H1 (cell line): ENCODE results near the gene ZNF284. TPM values are rescaled to one million over a fixed set of nuclear protein-coding genes. Genes with fewer than 3 reads are reported as not detected.
A peak's percentile ranks its signal among the peaks of the same experiment; 100 is the strongest.

ENCODE experiments used
- BCL11A ChIP-seq, 2 experiments: IDR thresholded peaks; one replicate each; pipeline ENCODE4 v1.6.1; 2011; ENCODE audit warnings: low read depth in 2 of 2, low read length in 2 of 2, mild to moderate bottlenecking in 2 of 2
- NRF1 ChIP-seq: IDR thresholded peaks from 2 replicates; pipeline ENCODE4 v1.6.1; 2011; ENCODE audit warnings: mild to moderate bottlenecking, low read depth, low read length, improper control_type of control experiment
- SIN3A ChIP-seq, 2 experiments: IDR thresholded peaks in 1 of 2; conservative IDR thresholded peaks in 1 of 2; 2 replicates each; pipeline ENCODE4 v1.6.1; 2011 to 2012; ENCODE audit warnings: low read length in 2 of 2, improper control_type of control experiment in 1 of 2, low read depth in 1 of 2, mild to moderate bottlenecking in 1 of 2
- YY1 ChIP-seq: IDR thresholded peaks from 2 replicates; pipeline ENCODE4 v1.6.1; 2011; ENCODE audit warnings: low read depth, mild to moderate bottlenecking, low read length
- polyA plus RNA-seq, 7 experiments: library from polyadenylated mRNA; depleted of rRNA in 3 of 7; stranded (reverse) in 5 of 7; unstranded in 2 of 7; fragments of >200 nt in 5 of 7; fragments of 200-250 nt in 2 of 7; gene quantifications; 1 replicate in 5 of 7; 2 replicates in 1 of 7; 4 replicates in 1 of 7; pipeline versions ENCODE4 v1.2.1 to v1.2.3, GENCODE V29; 2011 to 2013; ENCODE audit warnings: missing spikeins in 2 of 7, mixed read lengths in 2 of 7
- total RNA-seq: library from RNA; stranded (reverse); fragmentation: NEBNext Ultra II Directional; extraction: Animal tissue kit (Norgen Biotek cat#: 25700); gene quantifications from 2 replicates; pipeline ENCODE4 v1.2.1, GENCODE V29; 2021
- TF ChIP-seq, protein P1 (sequence below): fragments of 300-600 bp; sonication (generic); IDR thresholded peaks from 2 replicates; pipeline ENCODE4 v1.7.1; 2012; ENCODE audit warnings: low read length, moderate library complexity, mild to moderate bottlenecking, inconsistent platforms; ENCODE audit not compliant: insufficient replicate concordance
- TF ChIP-seq, protein P2 (sequence below): IDR thresholded peaks from 2 replicates; pipeline ENCODE4 v1.6.1; 2012; ENCODE audit warnings: inconsistent platforms

Gene ZNF284
- total and polyA plus RNA-seq, 2 of the 8 experiments (the other 6 are each of a cell fraction or from before 2014, with no cell fraction given), result 1.1 to 3.4 TPM

- TF ChIP-seq BCL11A (IDR thresholded peaks at IDR 0.05; ENCODE audit: low read depth in 2 of 2, low read length in 2 of 2) (no peak), SIN3A (conservative IDR thresholded peaks at IDR 0.05 in 1 of 2, IDR thresholded peaks at IDR 0.05 in 1 of 2; ENCODE audit: low read depth in 1 of 2, low read length in 2 of 2) (0 out of 4 replicates have a peak, but pooled peaks of 1 of the 2 experiments have one; percentile 11), NRF1 (no peak), YY1 (no peak)
- TF ChIP-seq, protein P1, sequence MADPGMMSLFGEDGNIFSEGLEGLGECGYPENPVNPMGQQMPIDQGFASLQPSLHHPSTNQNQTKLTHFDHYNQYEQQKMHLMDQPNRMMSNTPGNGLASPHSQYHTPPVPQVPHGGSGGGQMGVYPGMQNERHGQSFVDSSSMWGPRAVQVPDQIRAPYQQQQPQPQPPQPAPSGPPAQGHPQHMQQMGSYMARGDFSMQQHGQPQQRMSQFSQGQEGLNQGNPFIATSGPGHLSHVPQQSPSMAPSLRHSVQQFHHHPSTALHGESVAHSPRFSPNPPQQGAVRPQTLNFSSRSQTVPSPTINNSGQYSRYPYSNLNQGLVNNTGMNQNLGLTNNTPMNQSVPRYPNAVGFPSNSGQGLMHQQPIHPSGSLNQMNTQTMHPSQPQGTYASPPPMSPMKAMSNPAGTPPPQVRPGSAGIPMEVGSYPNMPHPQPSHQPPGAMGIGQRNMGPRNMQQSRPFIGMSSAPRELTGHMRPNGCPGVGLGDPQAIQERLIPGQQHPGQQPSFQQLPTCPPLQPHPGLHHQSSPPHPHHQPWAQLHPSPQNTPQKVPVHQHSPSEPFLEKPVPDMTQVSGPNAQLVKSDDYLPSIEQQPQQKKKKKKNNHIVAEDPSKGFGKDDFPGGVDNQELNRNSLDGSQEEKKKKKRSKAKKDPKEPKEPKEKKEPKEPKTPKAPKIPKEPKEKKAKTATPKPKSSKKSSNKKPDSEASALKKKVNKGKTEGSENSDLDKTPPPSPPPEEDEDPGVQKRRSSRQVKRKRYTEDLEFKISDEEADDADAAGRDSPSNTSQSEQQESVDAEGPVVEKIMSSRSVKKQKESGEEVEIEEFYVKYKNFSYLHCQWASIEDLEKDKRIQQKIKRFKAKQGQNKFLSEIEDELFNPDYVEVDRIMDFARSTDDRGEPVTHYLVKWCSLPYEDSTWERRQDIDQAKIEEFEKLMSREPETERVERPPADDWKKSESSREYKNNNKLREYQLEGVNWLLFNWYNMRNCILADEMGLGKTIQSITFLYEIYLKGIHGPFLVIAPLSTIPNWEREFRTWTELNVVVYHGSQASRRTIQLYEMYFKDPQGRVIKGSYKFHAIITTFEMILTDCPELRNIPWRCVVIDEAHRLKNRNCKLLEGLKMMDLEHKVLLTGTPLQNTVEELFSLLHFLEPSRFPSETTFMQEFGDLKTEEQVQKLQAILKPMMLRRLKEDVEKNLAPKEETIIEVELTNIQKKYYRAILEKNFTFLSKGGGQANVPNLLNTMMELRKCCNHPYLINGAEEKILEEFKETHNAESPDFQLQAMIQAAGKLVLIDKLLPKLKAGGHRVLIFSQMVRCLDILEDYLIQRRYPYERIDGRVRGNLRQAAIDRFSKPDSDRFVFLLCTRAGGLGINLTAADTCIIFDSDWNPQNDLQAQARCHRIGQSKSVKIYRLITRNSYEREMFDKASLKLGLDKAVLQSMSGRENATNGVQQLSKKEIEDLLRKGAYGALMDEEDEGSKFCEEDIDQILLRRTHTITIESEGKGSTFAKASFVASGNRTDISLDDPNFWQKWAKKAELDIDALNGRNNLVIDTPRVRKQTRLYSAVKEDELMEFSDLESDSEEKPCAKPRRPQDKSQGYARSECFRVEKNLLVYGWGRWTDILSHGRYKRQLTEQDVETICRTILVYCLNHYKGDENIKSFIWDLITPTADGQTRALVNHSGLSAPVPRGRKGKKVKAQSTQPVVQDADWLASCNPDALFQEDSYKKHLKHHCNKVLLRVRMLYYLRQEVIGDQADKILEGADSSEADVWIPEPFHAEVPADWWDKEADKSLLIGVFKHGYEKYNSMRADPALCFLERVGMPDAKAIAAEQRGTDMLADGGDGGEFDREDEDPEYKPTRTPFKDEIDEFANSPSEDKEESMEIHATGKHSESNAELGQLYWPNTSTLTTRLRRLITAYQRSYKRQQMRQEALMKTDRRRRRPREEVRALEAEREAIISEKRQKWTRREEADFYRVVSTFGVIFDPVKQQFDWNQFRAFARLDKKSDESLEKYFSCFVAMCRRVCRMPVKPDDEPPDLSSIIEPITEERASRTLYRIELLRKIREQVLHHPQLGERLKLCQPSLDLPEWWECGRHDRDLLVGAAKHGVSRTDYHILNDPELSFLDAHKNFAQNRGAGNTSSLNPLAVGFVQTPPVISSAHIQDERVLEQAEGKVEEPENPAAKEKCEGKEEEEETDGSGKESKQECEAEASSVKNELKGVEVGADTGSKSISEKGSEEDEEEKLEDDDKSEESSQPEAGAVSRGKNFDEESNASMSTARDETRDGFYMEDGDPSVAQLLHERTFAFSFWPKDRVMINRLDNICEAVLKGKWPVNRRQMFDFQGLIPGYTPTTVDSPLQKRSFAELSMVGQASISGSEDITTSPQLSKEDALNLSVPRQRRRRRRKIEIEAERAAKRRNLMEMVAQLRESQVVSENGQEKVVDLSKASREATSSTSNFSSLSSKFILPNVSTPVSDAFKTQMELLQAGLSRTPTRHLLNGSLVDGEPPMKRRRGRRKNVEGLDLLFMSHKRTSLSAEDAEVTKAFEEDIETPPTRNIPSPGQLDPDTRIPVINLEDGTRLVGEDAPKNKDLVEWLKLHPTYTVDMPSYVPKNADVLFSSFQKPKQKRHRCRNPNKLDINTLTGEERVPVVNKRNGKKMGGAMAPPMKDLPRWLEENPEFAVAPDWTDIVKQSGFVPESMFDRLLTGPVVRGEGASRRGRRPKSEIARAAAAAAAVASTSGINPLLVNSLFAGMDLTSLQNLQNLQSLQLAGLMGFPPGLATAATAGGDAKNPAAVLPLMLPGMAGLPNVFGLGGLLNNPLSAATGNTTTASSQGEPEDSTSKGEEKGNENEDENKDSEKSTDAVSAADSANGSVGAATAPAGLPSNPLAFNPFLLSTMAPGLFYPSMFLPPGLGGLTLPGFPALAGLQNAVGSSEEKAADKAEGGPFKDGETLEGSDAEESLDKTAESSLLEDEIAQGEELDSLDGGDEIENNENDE, result no peak
- TF ChIP-seq, protein P2, sequence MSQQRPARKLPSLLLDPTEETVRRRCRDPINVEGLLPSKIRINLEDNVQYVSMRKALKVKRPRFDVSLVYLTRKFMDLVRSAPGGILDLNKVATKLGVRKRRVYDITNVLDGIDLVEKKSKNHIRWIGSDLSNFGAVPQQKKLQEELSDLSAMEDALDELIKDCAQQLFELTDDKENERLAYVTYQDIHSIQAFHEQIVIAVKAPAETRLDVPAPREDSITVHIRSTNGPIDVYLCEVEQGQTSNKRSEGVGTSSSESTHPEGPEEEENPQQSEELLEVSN, result no peak
Measured at GRCh38 chr19:44050740-44051649, 21.0 kb upstream of the ZNF284 start (continued).
